ENCODE measurements around the gene CFAP107. TPM values are rescaled to one million over a fixed set of nuclear protein-coding genes. Genes with fewer than 3 reads are reported as not detected.
"Not testable (repeated sequence)": the region's sequence is repeated elsewhere in the genome, so short reads cannot be mapped to it uniquely, and the experiment has no call there.

Gene CFAP107
- total RNA-seq: not detected in 2 replicates

- peaks cover 16% of the 10 kb centered on the region for H3K27me3 Mint-ChIP-seq
- intact Hi-C loops (cut with micrococcal nuclease): no loop called here
- peaks cover 18% of the 10 kb centered on the region for H3K9me3 Mint-ChIP-seq
- no peaks in the 10 kb centered on the region for H3K36me3 Mint-ChIP-seq (ENCODE audit: low read depth)
- DNase-seq: no peak
- no peak within 1 kb of the TSS for H3K27ac Mint-ChIP-seq
- peaks cover 4% of the 10 kb centered on the region for H3K4me1 Mint-ChIP-seq
- H3K4me3 Mint-ChIP-seq: no peak within 1 kb of the TSS
Observed at GRCh38 chr1:12745992-12746323, at the start of gene CFAP107. TSS of gene CFAP107 (plus strand) at chr1:12746200. CDS start at chr1:12746431, 231 bp downstream.

GRCh38 chr1:12696658-12697057, 49.3 kb upstream of the CFAP107 start:
- H3K4me3 Mint-ChIP-seq: no peak overlapping the region
- no peaks in the 10 kb centered on the region for H3K36me3 Mint-ChIP-seq (ENCODE audit: low read depth)
- no peak overlapping the region for H3K27ac Mint-ChIP-seq
- peaks cover 4% of the 10 kb centered on the region for H3K9me3 Mint-ChIP-seq
- DNase-seq: no peak
- intact Hi-C loops (cut with micrococcal nuclease): no loop called here
- no peaks in the 10 kb centered on the region for H3K4me1 Mint-ChIP-seq
- H3K27me3 Mint-ChIP-seq: peaks cover 15% of the 10 kb centered on the region

- Mint-ChIP-seq H3K27ac (no peak overlapping the region), H3K36me3 (ENCODE audit: low read depth) (no peaks in the 10 kb centered on the region), H3K4me1 (no peaks in the 10 kb centered on the region), H3K27me3 (peaks cover 15% of the 10 kb centered on the region), H3K9me3 (peaks cover 4% of the 10 kb centered on the region), H3K4me3 (no peak overlapping the region)
- intact Hi-C loops (cut with micrococcal nuclease): no loop called here
- DNase-seq: no peak
Observed at GRCh38 chr1:12697397-12697796, 48.6 kb upstream of the CFAP107 start.

GRCh38 chr1:12703821-12704451, 42.1 kb upstream of the CFAP107 start:
- Mint-ChIP-seq H3K4me3 (no peak overlapping the region), H3K36me3 (ENCODE audit: low read depth) (no peaks in the 10 kb centered on the region), H3K4me1 (no peaks in the 10 kb centered on the region), H3K27me3 (peaks cover 14% of the 10 kb centered on the region), H3K27ac (no peak overlapping the region), H3K9me3 (peaks cover 9% of the 10 kb centered on the region)
- no peak for DNase-seq
- intact Hi-C loops (cut with micrococcal nuclease): no loop called here

GRCh38 chr1:12706061-12706460, 39.9 kb upstream of the CFAP107 start:
- H3K27me3 Mint-ChIP-seq: peaks cover 21% of the 10 kb centered on the region
- no peak overlapping the region for H3K27ac Mint-ChIP-seq
- no peak for DNase-seq
- no peak overlapping the region for H3K4me3 Mint-ChIP-seq
- no peaks in the 10 kb centered on the region for H3K4me1 Mint-ChIP-seq
- H3K9me3 Mint-ChIP-seq: peaks cover 5% of the 10 kb centered on the region
- intact Hi-C loops (cut with micrococcal nuclease): no loop called here
- no peaks in the 10 kb centered on the region for H3K36me3 Mint-ChIP-seq (ENCODE audit: low read depth)

- no peak for DNase-seq
- H3K4me1 Mint-ChIP-seq: no peaks in the 10 kb centered on the region
- peaks cover 32% of the 10 kb centered on the region for H3K27me3 Mint-ChIP-seq
- no peak overlapping the region for H3K4me3 Mint-ChIP-seq
- H3K27ac Mint-ChIP-seq: no peak overlapping the region
- no peaks in the 10 kb centered on the region for H3K36me3 Mint-ChIP-seq (ENCODE audit: low read depth)
- intact Hi-C loops (cut with micrococcal nuclease): no loop called here
- no peaks in the 10 kb centered on the region for H3K9me3 Mint-ChIP-seq
Observed at GRCh38 chr1:12708396-12709090, 37.5 kb upstream of the CFAP107 start.

GRCh38 chr1:12709091-12709491, 36.9 kb upstream of the CFAP107 start:
- H3K36me3 Mint-ChIP-seq (ENCODE audit: low read depth): no peaks in the 10 kb centered on the region
- H3K4me3 Mint-ChIP-seq: no peak overlapping the region
- DNase-seq: no peak
- H3K9me3 Mint-ChIP-seq: no peaks in the 10 kb centered on the region
- H3K27me3 Mint-ChIP-seq: peaks cover 32% of the 10 kb centered on the region
- H3K27ac Mint-ChIP-seq: no peak overlapping the region
- intact Hi-C loops (cut with micrococcal nuclease): no loop called here
- H3K4me1 Mint-ChIP-seq: no peaks in the 10 kb centered on the region

GRCh38 chr1:12709696-12710095, 36.3 kb upstream of the CFAP107 start:
- intact Hi-C loops (cut with micrococcal nuclease): no loop called here
- Mint-ChIP-seq H3K27ac (no peak overlapping the region), H3K4me1 (no peaks in the 10 kb centered on the region), H3K9me3 (no peaks in the 10 kb centered on the region), H3K4me3 (no peak overlapping the region), H3K27me3 (peaks cover 32% of the 10 kb centered on the region), H3K36me3 (ENCODE audit: low read depth) (no peaks in the 10 kb centered on the region)
- DNase-seq: no peak

- intact Hi-C loops (cut with micrococcal nuclease): no loop called here
- no peak for DNase-seq
- peaks cover 34% of the 10 kb centered on the region for H3K27me3 Mint-ChIP-seq
- no peak overlapping the region for H3K4me3 Mint-ChIP-seq
- no peak overlapping the region for H3K27ac Mint-ChIP-seq
- no peaks in the 10 kb centered on the region for H3K36me3 Mint-ChIP-seq (ENCODE audit: low read depth)
- H3K4me1 Mint-ChIP-seq: no peaks in the 10 kb centered on the region
- no peaks in the 10 kb centered on the region for H3K9me3 Mint-ChIP-seq
Observed at GRCh38 chr1:12711536-12711935, 34.5 kb upstream of the CFAP107 start.

GRCh38 chr1:12712076-12712475, 33.9 kb upstream of the CFAP107 start:
- no peaks in the 10 kb centered on the region for H3K36me3 Mint-ChIP-seq (ENCODE audit: low read depth)
- no peaks in the 10 kb centered on the region for H3K9me3 Mint-ChIP-seq
- DNase-seq: no peak
- H3K4me3 Mint-ChIP-seq: no peak overlapping the region
- H3K4me1 Mint-ChIP-seq: no peaks in the 10 kb centered on the region
- intact Hi-C loops (cut with micrococcal nuclease): no loop called here
- H3K27ac Mint-ChIP-seq: no peak overlapping the region
- peaks cover 32% of the 10 kb centered on the region for H3K27me3 Mint-ChIP-seq

- no peak overlapping the region for H3K4me3 Mint-ChIP-seq
- H3K27ac Mint-ChIP-seq: no peak overlapping the region
- peaks cover 28% of the 10 kb centered on the region for H3K27me3 Mint-ChIP-seq
- no peaks in the 10 kb centered on the region for H3K9me3 Mint-ChIP-seq
- H3K4me1 Mint-ChIP-seq: no peaks in the 10 kb centered on the region
- no peaks in the 10 kb centered on the region for H3K36me3 Mint-ChIP-seq (ENCODE audit: low read depth)
- intact Hi-C loops (cut with micrococcal nuclease): no loop called here
- DNase-seq: no peak
Observed at GRCh38 chr1:12712929-12713328, 33.1 kb upstream of the CFAP107 start.

GRCh38 chr1:12713651-12714050, 32.3 kb upstream of the CFAP107 start:
- H3K36me3 Mint-ChIP-seq (ENCODE audit: low read depth); H3K27ac Mint-ChIP-seq; DNase-seq; H3K4me1 Mint-ChIP-seq; H3K9me3 Mint-ChIP-seq; intact Hi-C loops (cut with micrococcal nuclease); H3K4me3 Mint-ChIP-seq: not testable (repeated sequence)
- peaks cover 28% of the 10 kb centered on the region for H3K27me3 Mint-ChIP-seq

- no peaks in the 10 kb centered on the region for H3K4me1 Mint-ChIP-seq
- H3K4me3 Mint-ChIP-seq: no peak overlapping the region
- DNase-seq: no peak
- H3K27ac Mint-ChIP-seq: no peak overlapping the region
- intact Hi-C loops (cut with micrococcal nuclease): no loop called here
- H3K36me3 Mint-ChIP-seq (ENCODE audit: low read depth): no peaks in the 10 kb centered on the region
- no peaks in the 10 kb centered on the region for H3K9me3 Mint-ChIP-seq
- peaks cover 23% of the 10 kb centered on the region for H3K27me3 Mint-ChIP-seq
Observed at GRCh38 chr1:12714710-12715475, 31.1 kb upstream of the CFAP107 start.

GRCh38 chr1:12715896-12716437, 30.0 kb upstream of the CFAP107 start, which contains the start of gene AADACL3:
TSS of gene AADACL3 (plus strand) at chr1:12716110. CDS start at chr1:12716177, 67 bp downstream.
- H3K27ac Mint-ChIP-seq: no peak within 1 kb of the TSS
- peaks cover 17% of the 10 kb centered on the region for H3K27me3 Mint-ChIP-seq
- H3K4me3 Mint-ChIP-seq: no peak within 1 kb of the TSS
- intact Hi-C loops (cut with micrococcal nuclease): no loop called here
- no peaks in the 10 kb centered on the region for H3K9me3 Mint-ChIP-seq
- no peak for DNase-seq
- no peaks in the 10 kb centered on the region for H3K36me3 Mint-ChIP-seq (ENCODE audit: low read depth)
- no peaks in the 10 kb centered on the region for H3K4me1 Mint-ChIP-seq

Data from activated CD4-positive, alpha-beta T cell treated with anti-CD3 and anti-CD28 coated beads, Interleukin-2, amount 10 ng/mL, durations not matched to agents 24 days and 14 days (primary cell).